ENCODE data around the gene NIPSNAP3A. TPM values are rescaled to one million over a fixed set of nuclear protein-coding genes. Genes with fewer than 3 reads are reported as not detected.

Gene NIPSNAP3A
- total RNA-seq, 1 donor from 2014 or later = 18.7 TPM

DNA sequence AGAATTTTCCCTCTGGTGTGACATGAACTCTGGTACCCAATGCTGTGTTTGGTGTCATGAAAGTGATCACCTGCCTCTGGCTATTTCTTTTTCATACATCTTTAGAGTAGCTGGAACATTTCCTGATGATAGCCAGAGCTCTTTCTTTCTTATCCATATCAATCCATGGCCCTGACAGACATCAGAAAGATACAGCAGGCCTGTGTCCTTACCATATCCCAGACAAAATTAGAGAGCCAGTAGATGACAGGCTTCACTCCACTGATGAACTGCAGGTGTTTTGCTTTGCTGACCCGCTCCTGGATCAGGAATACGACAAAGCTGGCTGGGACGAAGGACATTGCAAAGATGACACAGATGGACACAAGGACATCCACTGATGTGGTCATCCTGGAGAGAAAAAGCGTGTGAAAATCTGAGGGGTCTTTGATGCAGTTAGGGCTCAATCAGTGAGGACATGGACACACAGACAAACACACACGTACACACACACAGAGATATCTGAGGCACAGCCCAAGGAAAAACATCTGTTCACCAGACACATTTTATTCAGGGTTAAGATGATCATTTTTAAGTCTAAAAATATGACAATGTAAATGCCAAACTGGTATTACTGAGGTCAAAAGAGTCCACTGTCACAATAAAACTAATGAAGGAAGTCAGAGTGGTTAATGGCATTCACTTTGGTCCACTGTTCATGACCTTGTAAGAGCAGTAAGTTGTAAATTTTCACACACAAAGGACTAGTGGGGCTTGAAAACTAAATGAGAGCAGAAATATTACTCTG lies 50.9 kb downstream of the NIPSNAP3A start:
- no peak for DNase-seq
- ATAC-seq (ENCODE audit: poor library complexity) = no peak
- intact Hi-C loops (cut with DNase I) = no loop called here

GRCh38 chr9:104800068-104800785 lies 52.7 kb downstream of the NIPSNAP3A start:
- ATAC-seq (ENCODE audit: poor library complexity) (no peak), DNase-seq (no peak)
- intact Hi-C loops (cut with DNase I) = no loop called here

GRCh38 chr9:104802110-104802509 lies 54.6 kb downstream of the NIPSNAP3A start:
- intact Hi-C loops (cut with DNase I) = no loop called here
- no peak for DNase-seq
- peak; percentile 35 for ATAC-seq (ENCODE audit: poor library complexity)

GRCh38 chr9:104802906-104803305 lies 55.4 kb downstream of the NIPSNAP3A start:
- DNase-seq = no peak
- intact Hi-C loops (cut with DNase I) = no loop called here
- ATAC-seq (ENCODE audit: poor library complexity) = no peak

GRCh38 chr9:104805441-104805840 lies 58.0 kb downstream of the NIPSNAP3A start:
- intact Hi-C loops (cut with DNase I) = no loop called here
- ATAC-seq (ENCODE audit: poor library complexity) = no peak
- no peak for DNase-seq

- ATAC-seq (ENCODE audit: poor library complexity) (peak; percentile 49), DNase-seq (no peak)
- intact Hi-C loops (cut with DNase I) = no loop called here
Measured at GRCh38 chr9:104808035-104808614, 60.6 kb downstream of the NIPSNAP3A start.

Other genes with a start within 250 kb of the NIPSNAP3A start
- gene OR13F1, start 243.4 kb upstream of the NIPSNAP3A start, total RNA-seq = not detected
- not detected for gene OR13C4, start 220.5 kb upstream of the NIPSNAP3A start, total RNA-seq
- gene OR13C3, start 210.8 kb upstream of the NIPSNAP3A start, total RNA-seq = not detected
- not detected for gene OR13C8, start 178.5 kb upstream of the NIPSNAP3A start, total RNA-seq
- not detected for gene OR13C5, start 148.3 kb upstream of the NIPSNAP3A start, total RNA-seq
- not detected for gene OR13C2, start 142.1 kb upstream of the NIPSNAP3A start, total RNA-seq
- not detected for gene OR13C9, start 129.5 kb upstream of the NIPSNAP3A start, total RNA-seq
- not detected for gene OR13D1, start 53.2 kb upstream of the NIPSNAP3A start, total RNA-seq
- gene NIPSNAP3B, start 16.4 kb downstream of the NIPSNAP3A start, total RNA-seq = 29.9 TPM
- gene ABCA1, start 180.5 kb downstream of the NIPSNAP3A start, total RNA-seq = 12.1 TPM

All from Right ventricle myocardium superior (tissue), 1 donor.